DND-41 (cell line): ENCODE results near the gene HMMR.

Experiments
- ATAC-seq: fragments of 200-7000 bp; cut with Tn5 transposase; 3 replicates; pipeline ENCODE4 v1.9.1; 2021; ENCODE audit warnings: low read depth; ENCODE audit not compliant: insufficient read depth
- DNase-seq: peaks from one replicate; pipeline ENCODE4 v3.0.0-alpha.2; 2020
- H2AFZ ChIP-seq: 2 replicates; pipeline ENCODE4 v1.6.0; 2012; ENCODE audit warnings: low read depth, low read length
- H3K27ac ChIP-seq: 2 replicates; pipeline ENCODE4 v1.5.1; 2012; ENCODE audit warnings: low read length, inconsistent platforms
- H3K27me3 ChIP-seq: fragments of 200-600 bp; sonication (generic); 2 replicates; pipeline ENCODE4 v1.6.0; 2012; ENCODE audit warnings: low read length, mild to moderate bottlenecking, inconsistent platforms; ENCODE audit not compliant: insufficient read depth, poor library complexity
- H3K36me3 ChIP-seq: 2 replicates; pipeline ENCODE4 v1.5.1; 2012; ENCODE audit warnings: low read length, inconsistent platforms; ENCODE audit not compliant: insufficient read depth
- H3K4me1 ChIP-seq: 2 replicates; pipeline ENCODE4 v1.5.1; 2012; ENCODE audit warnings: mild to moderate bottlenecking, low read length; ENCODE audit not compliant: insufficient read depth
- H3K4me2 ChIP-seq: 2 replicates; pipeline ENCODE4 v1.6.0; 2012; ENCODE audit warnings: mild to moderate bottlenecking, moderate library complexity, low read length, inconsistent platforms; ENCODE audit not compliant: insufficient read depth
- H3K4me3 ChIP-seq, 2 experiments: fragments of 200-600 bp in 1 of 2; shearing (Covaris generic) in 1 of 2; 2 replicates each; pipeline ENCODE4 v1.5.1; 2012 to 2016; ENCODE audit warnings: inconsistent platforms in 2 of 2, low read length in 2 of 2, mild to moderate bottlenecking in 2 of 2, low read depth in 1 of 2, moderate library complexity in 1 of 2
- H3K79me2 ChIP-seq: 2 replicates; pipeline ENCODE4 v1.6.0; 2012; ENCODE audit warnings: low read length, inconsistent platforms; ENCODE audit not compliant: insufficient read depth
- H3K9ac ChIP-seq: 2 replicates; pipeline ENCODE4 v1.6.0; 2012; ENCODE audit warnings: low read depth, mild to moderate bottlenecking, inconsistent platforms, low read length, moderate library complexity
- H3K9me3 ChIP-seq: 2 replicates; pipeline ENCODE4 v1.5.1; 2012; ENCODE audit warnings: low read length, moderate library complexity, mild to moderate bottlenecking, inconsistent platforms; ENCODE audit not compliant: insufficient read depth, severe bottlenecking
- H4K20me1 ChIP-seq: 2 replicates; pipeline ENCODE4 v1.6.0; 2012; ENCODE audit warnings: low read length; ENCODE audit not compliant: insufficient read depth
- CTCF ChIP-seq: IDR thresholded peaks from 2 replicates; pipeline ENCODE4 v1.5.1; 2012; ENCODE audit warnings: borderline replicate concordance, low read length, moderate library complexity, mild to moderate bottlenecking; ENCODE audit not compliant: poor library complexity, severe bottlenecking; ENCODE audit errors: extremely low read depth
- EZH2 ChIP-seq: IDR thresholded peaks from 3 replicates; pipeline ENCODE4 v1.6.1; 2012; ENCODE audit warnings: borderline replicate concordance, low read depth, mild to moderate bottlenecking, moderate library complexity, low read length, inconsistent platforms; ENCODE audit not compliant: severe bottlenecking

Gene HMMR

DNA sequence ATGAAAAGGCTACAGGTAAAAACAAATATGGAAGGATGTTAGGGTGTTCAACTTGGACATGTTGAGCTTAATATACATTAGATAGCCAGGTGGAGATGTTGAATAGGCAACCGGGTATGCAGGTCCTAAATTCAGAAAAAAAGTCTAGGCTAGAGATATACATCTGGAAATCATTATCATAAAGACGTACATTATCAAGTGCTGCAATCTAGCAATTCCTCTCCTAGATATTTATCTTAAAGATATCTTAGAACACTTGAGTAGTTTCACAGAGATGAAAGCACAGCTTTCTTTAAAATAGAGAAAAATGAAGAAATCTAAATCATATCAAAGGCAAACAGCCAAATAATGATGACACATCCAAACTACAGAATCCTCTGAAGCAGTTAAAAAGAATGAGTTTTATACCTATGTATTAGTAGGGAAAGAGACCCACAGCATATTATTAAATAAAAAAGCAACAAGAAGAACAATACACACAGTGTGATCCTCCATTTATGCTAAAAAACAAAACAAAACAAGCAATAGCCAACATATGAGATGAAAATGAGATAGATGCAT, 4.3 kb upstream of the HMMR start:
- H3K36me3 ChIP-seq, result peaks cover 44% of the 10 kb centered on the region
- no peak overlapping the region for H3K4me2 ChIP-seq
- no peaks in the 10 kb centered on the region for H4K20me1 ChIP-seq
- no peak overlapping the region for H2AFZ ChIP-seq
- no peak overlapping the region for H3K4me3 ChIP-seq
- no peak overlapping the region for H3K27ac ChIP-seq
- ATAC-seq, result no peak
- H3K79me2 ChIP-seq, result peaks cover 50% of the 10 kb centered on the region
- TF ChIP-seq CTCF (no peak), EZH2 (no peak)
- no peaks in the 10 kb centered on the region for H3K27me3 ChIP-seq
- DNase-seq, result no peak
- H3K9ac ChIP-seq, result no peak overlapping the region
- H3K4me1 ChIP-seq, result peaks cover 30% of the 10 kb centered on the region
- no peaks in the 10 kb centered on the region for H3K9me3 ChIP-seq

DNA sequence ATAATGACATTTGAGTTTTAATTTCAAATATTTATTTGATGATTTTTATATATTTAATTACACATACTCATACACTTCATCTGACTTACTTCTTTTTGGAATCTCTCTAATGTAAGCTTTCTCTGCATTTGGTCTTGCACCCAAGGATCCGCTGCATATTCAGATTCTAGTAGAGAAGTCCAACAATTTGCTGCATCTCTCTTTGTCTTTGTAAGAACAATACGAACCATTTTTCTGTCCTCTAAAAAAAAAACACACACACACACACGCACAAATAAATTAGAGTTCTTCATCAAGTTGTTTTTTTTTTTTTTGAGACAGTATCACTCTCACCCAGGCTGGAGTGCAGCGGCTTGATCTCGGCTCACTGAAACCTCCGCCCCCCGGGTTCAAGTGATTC, 3.6 kb upstream of the HMMR start:
- DNase-seq (no peak), ATAC-seq (no peak)
- Histone ChIP-seq H4K20me1 (no peaks in the 10 kb centered on the region), H3K9ac (peak overlapping the region; percentile 84; the same call in 1 of the 2 replicates), H2AFZ (no peak overlapping the region), H3K4me2 (peak overlapping the region; percentile 86; the same call in 1 of the 2 replicates), H3K27me3 (no peaks in the 10 kb centered on the region), H3K27ac (no peak overlapping the region), H3K79me2 (peaks cover 56% of the 10 kb centered on the region), H3K9me3 (no peaks in the 10 kb centered on the region), H3K4me3 (no peak overlapping the region), H3K36me3 (peaks cover 39% of the 10 kb centered on the region), H3K4me1 (peaks cover 33% of the 10 kb centered on the region)
- TF ChIP-seq EZH2, result no peak
- TF ChIP-seq CTCF, result no peak

GRCh38 chr5:163458778-163459385, 1.6 kb upstream of the HMMR start:
- H3K9ac ChIP-seq, result peak overlapping the region; percentile 84
- peak overlapping the region; percentile 100 for H3K27ac ChIP-seq
- no peaks in the 10 kb centered on the region for H3K27me3 ChIP-seq
- H3K4me3 ChIP-seq, result peak overlapping the region; percentile 62 to 77
- peak overlapping the region; percentile 91 for H2AFZ ChIP-seq
- H3K9me3 ChIP-seq, result no peaks in the 10 kb centered on the region
- TF ChIP-seq CTCF (no peak), EZH2 (no peak)
- peaks cover 29% of the 10 kb centered on the region for H3K36me3 ChIP-seq
- H3K4me2 ChIP-seq, result peak overlapping the region; percentile 86
- ATAC-seq, result no peak
- no peak for DNase-seq
- no peaks in the 10 kb centered on the region for H4K20me1 ChIP-seq
- H3K4me1 ChIP-seq, result peaks cover 53% of the 10 kb centered on the region
- H3K79me2 ChIP-seq, result peaks cover 75% of the 10 kb centered on the region

GRCh38 chr5:163459462-163459818, 992 bp upstream of the HMMR start:
- Histone ChIP-seq H3K36me3 (peaks cover 31% of the 10 kb centered on the region), H3K9ac (peak overlapping the region; percentile 84)

More at GRCh38 chr5:163459462-163459818, 992 bp upstream of the HMMR start:
- no peak for DNase-seq
- H3K4me1 ChIP-seq, result peaks cover 57% of the 10 kb centered on the region
- TF ChIP-seq EZH2 (no peak), CTCF (no peak)
- ATAC-seq, result no peak
- peak overlapping the region; percentile 100 for H3K27ac ChIP-seq
- H3K79me2 ChIP-seq, result peaks cover 81% of the 10 kb centered on the region
- peak overlapping the region; percentile 62 to 77 for H3K4me3 ChIP-seq
- H3K9me3 ChIP-seq, result no peaks in the 10 kb centered on the region
- no peaks in the 10 kb centered on the region for H3K27me3 ChIP-seq
- peak overlapping the region; percentile 91 for H2AFZ ChIP-seq
- peak overlapping the region; percentile 86 for H3K4me2 ChIP-seq
- H4K20me1 ChIP-seq, result no peaks in the 10 kb centered on the region
